ENCODE results near the gene CACNA1C. TPM values are rescaled to one million over a fixed set of nuclear protein-coding genes. Genes with fewer than 3 reads are reported as not detected.

The CACNA1C gene
- total and polyA plus RNA-seq, 2 donors (not counting 1 experiment from before 2014, with no cell fraction given) = 7.6 to 11.4 TPM

- H3K79me2 ChIP-seq (ENCODE audit: control insufficient read depth, insufficient read depth, low read length) = no peaks in the 10 kb centered on the region
- H3K4me3 ChIP-seq (replicated peaks in 1 of 4; ENCODE audit: control extremely low read depth in 1 of 4, insufficient read depth in 1 of 4, low read depth in 3 of 4, low read length in 4 of 4) = no peak overlapping the region
- H3K27me3 ChIP-seq (ENCODE audit: control insufficient read depth, insufficient read depth, low read length) = no peaks in the 10 kb centered on the region
- no peaks in the 10 kb centered on the region for H4K20me1 ChIP-seq (ENCODE audit: control insufficient read depth, extremely low read depth, insufficient read depth, low read length)
- no peak for DNase-seq (ENCODE audit: low read depth in 2 of 2)
- no peak overlapping the region for H3K27ac ChIP-seq (ENCODE audit: insufficient read depth, low read length)
- no peak overlapping the region for H3K9ac ChIP-seq (ENCODE audit: insufficient read depth, low read length)
- TF ChIP-seq EZH2 (IDR thresholded peaks at IDR 0.05; ENCODE audit: low read length, missing control alignments) (no peak), CTCF (conservative IDR thresholded peaks at IDR 0.05 in 1 of 2, IDR thresholded peaks at IDR 0.05 in 1 of 2; ENCODE audit: low read depth in 1 of 2, low read length in 2 of 2) (no peak)
- H3K36me3 ChIP-seq (ENCODE audit: control insufficient read depth, insufficient read depth, low read length) = peaks cover 2% of the 10 kb centered on the region
- no peaks in the 10 kb centered on the region for H3K4me1 ChIP-seq (ENCODE audit: control insufficient read depth, extremely low read depth, insufficient read depth, low read length)
- no peak overlapping the region for H2AFZ ChIP-seq (ENCODE audit: low read length)
- H3K9me3 ChIP-seq (ENCODE audit: control insufficient read depth, insufficient read depth, low read depth, low read length) = no peaks in the 10 kb centered on the region
- H3K4me2 ChIP-seq (ENCODE audit: extremely low read depth, insufficient read depth, low read length) = no peak overlapping the region
Observed at GRCh38 chr12:2666411-2666810, 613.6 kb downstream of the CACNA1C start.

- H3K27me3 ChIP-seq (ENCODE audit: control insufficient read depth, insufficient read depth, low read length) = no peaks in the 10 kb centered on the region
- no peak overlapping the region for H2AFZ ChIP-seq (ENCODE audit: low read length)
- no peak overlapping the region for H3K27ac ChIP-seq (ENCODE audit: insufficient read depth, low read length)
- TF ChIP-seq CTCF (conservative IDR thresholded peaks at IDR 0.05 in 1 of 2, IDR thresholded peaks at IDR 0.05 in 1 of 2; ENCODE audit: low read depth in 1 of 2, low read length in 2 of 2) (no peak), EZH2 (IDR thresholded peaks at IDR 0.05; ENCODE audit: low read length, missing control alignments) (no peak)
- H3K9ac ChIP-seq (ENCODE audit: insufficient read depth, low read length) = no peak overlapping the region
- H3K4me1 ChIP-seq (ENCODE audit: control insufficient read depth, extremely low read depth, insufficient read depth, low read length) = no peaks in the 10 kb centered on the region
- peaks cover 2% of the 10 kb centered on the region for H3K36me3 ChIP-seq (ENCODE audit: control insufficient read depth, insufficient read depth, low read length)
- H3K4me2 ChIP-seq (ENCODE audit: extremely low read depth, insufficient read depth, low read length) = no peak overlapping the region
- no peaks in the 10 kb centered on the region for H3K9me3 ChIP-seq (ENCODE audit: control insufficient read depth, insufficient read depth, low read depth, low read length)
- H4K20me1 ChIP-seq (ENCODE audit: control insufficient read depth, extremely low read depth, insufficient read depth, low read length) = no peaks in the 10 kb centered on the region
- no peak for DNase-seq (ENCODE audit: low read depth in 2 of 2)
- H3K79me2 ChIP-seq (ENCODE audit: control insufficient read depth, insufficient read depth, low read length) = no peaks in the 10 kb centered on the region
- H3K4me3 ChIP-seq (replicated peaks in 1 of 4; ENCODE audit: control extremely low read depth in 1 of 4, insufficient read depth in 1 of 4, low read depth in 3 of 4, low read length in 4 of 4) = no peak overlapping the region
Observed at GRCh38 chr12:2666846-2667245, 614.1 kb downstream of the CACNA1C start.

GRCh38 chr12:2667716-2668440 lies 615.1 kb downstream of the CACNA1C start:
- H3K36me3 ChIP-seq (ENCODE audit: control insufficient read depth, insufficient read depth, low read length) = peaks cover 2% of the 10 kb centered on the region
- H2AFZ ChIP-seq (ENCODE audit: low read length) = no peak overlapping the region
- H3K4me2 ChIP-seq (ENCODE audit: extremely low read depth, insufficient read depth, low read length) = no peak overlapping the region
- no peak overlapping the region for H3K4me3 ChIP-seq (replicated peaks in 1 of 4; ENCODE audit: control extremely low read depth in 1 of 4, insufficient read depth in 1 of 4, low read depth in 3 of 4, low read length in 4 of 4)
- H3K4me1 ChIP-seq (ENCODE audit: control insufficient read depth, extremely low read depth, insufficient read depth, low read length) = no peaks in the 10 kb centered on the region
- no peak for DNase-seq (ENCODE audit: low read depth in 2 of 2)
- no peaks in the 10 kb centered on the region for H3K79me2 ChIP-seq (ENCODE audit: control insufficient read depth, insufficient read depth, low read length)
- H4K20me1 ChIP-seq (ENCODE audit: control insufficient read depth, extremely low read depth, insufficient read depth, low read length) = no peaks in the 10 kb centered on the region
- H3K9me3 ChIP-seq (ENCODE audit: control insufficient read depth, insufficient read depth, low read depth, low read length) = no peaks in the 10 kb centered on the region
- H3K27me3 ChIP-seq (ENCODE audit: control insufficient read depth, insufficient read depth, low read length) = no peaks in the 10 kb centered on the region
- TF ChIP-seq CTCF (conservative IDR thresholded peaks at IDR 0.05 in 1 of 2, IDR thresholded peaks at IDR 0.05 in 1 of 2; ENCODE audit: low read depth in 1 of 2, low read length in 2 of 2) (no peak), EZH2 (IDR thresholded peaks at IDR 0.05; ENCODE audit: low read length, missing control alignments) (no peak)
- no peak overlapping the region for H3K9ac ChIP-seq (ENCODE audit: insufficient read depth, low read length)
- H3K27ac ChIP-seq (ENCODE audit: insufficient read depth, low read length) = no peak overlapping the region
